NOMO-1 treated with DMSO at 0.1 percent for 48 hours (cell line): ENCODE results near the gene LRRTM4.

Experiments used
- DNase-seq: peaks from one replicate; lab custom pipeline; 2025; ENCODE audit not compliant: unreplicated experiment; lab: John Stamatoyannopoulos, UW

LRRTM4 gene

GRCh38 chr2:77007686-77008085, 514.5 kb downstream of the LRRTM4 start:
- no peak for DNase-seq

- no peak for DNase-seq
Measured at GRCh38 chr2:77005522-77005921, 516.7 kb downstream of the LRRTM4 start.

GRCh38 chr2:77001895-77002294, 520.3 kb downstream of the LRRTM4 start:
- no peak for DNase-seq

- DNase-seq = peak; percentile 94
Measured at GRCh38 chr2:76998704-76999103, 523.5 kb downstream of the LRRTM4 start.

GRCh38 chr2:76998152-76998551, 524.0 kb downstream of the LRRTM4 start:
- DNase-seq = no peak

- no peak for DNase-seq
Measured at GRCh38 chr2:76997296-76997695, 524.9 kb downstream of the LRRTM4 start.

- no peak for DNase-seq
Measured at GRCh38 chr2:76985387-76986136, 536.6 kb downstream of the LRRTM4 start.

- no peak for DNase-seq
Measured at GRCh38 chr2:76984359-76984758, 537.8 kb downstream of the LRRTM4 start.

- DNase-seq = no peak
Measured at GRCh38 chr2:76980067-76980787, 541.9 kb downstream of the LRRTM4 start.

GRCh38 chr2:76977846-76978727, 544.1 kb downstream of the LRRTM4 start:
- DNase-seq = no peak

- DNase-seq = no peak
Measured at GRCh38 chr2:76975752-76976151, 546.4 kb downstream of the LRRTM4 start.

GRCh38 chr2:76973610-76974009, 548.6 kb downstream of the LRRTM4 start:
- no peak for DNase-seq

GRCh38 chr2:76965772-76966171, 556.4 kb downstream of the LRRTM4 start:
- no peak for DNase-seq

- peak; percentile 7 for DNase-seq
Measured at GRCh38 chr2:76958749-76959148, 563.4 kb downstream of the LRRTM4 start.

- peak; percentile 70 for DNase-seq
Measured at GRCh38 chr2:76953733-76954347, 568.3 kb downstream of the LRRTM4 start.

GRCh38 chr2:76946631-76947145, 575.5 kb downstream of the LRRTM4 start:
- peak; percentile 72 for DNase-seq

GRCh38 chr2:76940559-76940958, 581.6 kb downstream of the LRRTM4 start:
- no peak for DNase-seq

GRCh38 chr2:76938153-76938552, 584.0 kb downstream of the LRRTM4 start:
- no peak for DNase-seq

GRCh38 chr2:76932550-76932949, 589.6 kb downstream of the LRRTM4 start:
- DNase-seq = no peak

GRCh38 chr2:76930056-76930744, 592.0 kb downstream of the LRRTM4 start:
- DNase-seq = no peak
